GM12873 (cell line): ENCODE measurements around the gene SLC22A3.

Experiments used
- TF ChIP-seq, protein P1 (sequence below): IDR thresholded peaks from 2 replicates; pipeline ENCODE4 v1.5.1; 2012; ENCODE audit warnings: low read depth, mild to moderate bottlenecking, moderate library complexity, low read length, control low read depth; ENCODE audit not compliant: insufficient read depth; ENCODE audit errors: missing control alignments

SLC22A3 gene

DNA sequence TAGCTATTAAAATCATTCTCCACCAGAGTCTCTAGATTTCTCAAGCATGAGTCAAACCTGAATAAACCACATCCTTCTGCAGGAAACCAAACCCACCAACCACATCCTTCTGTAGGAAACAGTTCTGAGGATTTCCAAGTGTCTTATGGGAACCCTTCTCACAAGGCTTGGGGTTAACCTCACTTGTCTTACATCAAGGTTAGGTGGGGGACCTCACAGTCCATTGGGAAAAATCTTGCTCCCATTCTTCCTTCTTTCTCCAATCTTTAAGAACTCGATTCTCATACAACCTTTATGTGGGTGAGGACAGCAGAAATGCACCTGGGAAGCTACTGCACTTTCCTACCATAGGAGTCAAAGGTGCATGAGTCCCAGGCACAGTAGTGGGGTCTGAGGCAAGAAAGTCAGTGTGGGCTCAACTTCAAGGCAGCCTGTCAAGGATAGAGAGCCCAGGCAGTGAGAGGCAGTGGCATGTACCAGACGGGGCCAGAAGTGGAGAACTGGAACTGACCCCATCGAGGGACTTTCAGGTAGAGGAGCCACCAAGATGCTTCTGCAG, 114.5 kb downstream of the SLC22A3 start:
- TF ChIP-seq, protein P1, sequence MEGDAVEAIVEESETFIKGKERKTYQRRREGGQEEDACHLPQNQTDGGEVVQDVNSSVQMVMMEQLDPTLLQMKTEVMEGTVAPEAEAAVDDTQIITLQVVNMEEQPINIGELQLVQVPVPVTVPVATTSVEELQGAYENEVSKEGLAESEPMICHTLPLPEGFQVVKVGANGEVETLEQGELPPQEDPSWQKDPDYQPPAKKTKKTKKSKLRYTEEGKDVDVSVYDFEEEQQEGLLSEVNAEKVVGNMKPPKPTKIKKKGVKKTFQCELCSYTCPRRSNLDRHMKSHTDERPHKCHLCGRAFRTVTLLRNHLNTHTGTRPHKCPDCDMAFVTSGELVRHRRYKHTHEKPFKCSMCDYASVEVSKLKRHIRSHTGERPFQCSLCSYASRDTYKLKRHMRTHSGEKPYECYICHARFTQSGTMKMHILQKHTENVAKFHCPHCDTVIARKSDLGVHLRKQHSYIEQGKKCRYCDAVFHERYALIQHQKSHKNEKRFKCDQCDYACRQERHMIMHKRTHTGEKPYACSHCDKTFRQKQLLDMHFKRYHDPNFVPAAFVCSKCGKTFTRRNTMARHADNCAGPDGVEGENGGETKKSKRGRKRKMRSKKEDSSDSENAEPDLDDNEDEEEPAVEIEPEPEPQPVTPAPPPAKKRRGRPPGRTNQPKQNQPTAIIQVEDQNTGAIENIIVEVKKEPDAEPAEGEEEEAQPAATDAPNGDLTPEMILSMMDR: no peak

DNA sequence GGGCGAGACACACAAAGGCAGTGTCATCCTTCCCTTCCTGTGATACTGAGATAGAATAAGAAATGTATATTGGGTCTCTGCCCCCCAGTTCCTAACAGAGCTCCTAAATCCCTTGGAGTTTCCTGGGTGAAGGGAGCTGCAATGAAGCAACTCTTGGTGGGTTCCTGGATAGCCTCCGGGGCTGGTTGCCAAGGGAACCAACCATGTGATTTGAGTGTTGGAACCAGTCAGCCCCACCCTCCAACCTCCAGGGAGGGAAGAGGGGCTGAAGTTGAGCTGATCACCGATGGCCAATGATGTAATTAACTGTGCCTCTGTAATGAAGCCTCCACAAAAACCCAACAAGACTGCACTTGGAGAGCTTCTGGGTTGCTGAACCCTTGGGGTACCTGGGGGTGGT, 116.6 kb downstream of the SLC22A3 start:
- TF ChIP-seq, protein P1: no peak

DNA sequence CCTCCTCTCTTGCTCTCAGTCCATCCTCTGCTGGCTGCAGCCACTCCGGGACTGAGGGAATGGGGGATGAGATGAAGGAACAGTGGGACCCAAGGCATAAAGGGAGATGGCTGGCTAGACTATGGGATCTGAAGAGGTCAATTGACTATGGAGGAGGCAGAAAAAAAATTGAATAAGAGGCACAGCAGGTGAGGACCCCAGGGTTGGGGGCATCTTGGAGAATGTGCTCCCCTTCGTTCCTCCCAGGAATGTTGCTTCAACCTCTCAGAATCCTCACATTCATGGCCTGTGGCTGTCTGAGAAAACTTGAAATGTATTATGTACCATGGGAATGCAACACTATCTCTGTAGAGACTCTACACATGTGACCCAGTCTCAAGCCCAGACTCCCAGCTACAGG, 121.0 kb downstream of the SLC22A3 start:
- TF ChIP-seq, protein P1: no peak

DNA sequence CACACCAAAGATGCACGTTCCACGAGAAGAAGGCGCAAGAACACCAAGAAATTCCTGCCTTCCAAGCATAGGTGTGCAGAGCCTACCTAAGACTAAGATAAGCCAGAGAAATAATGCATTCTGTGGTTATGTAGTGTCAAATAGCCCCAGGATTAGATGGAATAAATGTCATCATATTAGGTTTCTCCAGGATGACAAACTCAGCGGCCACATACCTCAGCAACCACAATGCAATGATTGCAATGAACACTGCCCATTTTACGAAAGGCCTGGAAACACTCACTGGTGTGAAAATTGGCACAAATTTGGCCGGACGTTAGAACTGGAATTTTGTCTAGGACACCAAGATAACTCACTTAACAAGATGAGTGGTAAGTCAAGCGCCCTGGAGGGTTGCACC, 129.7 kb downstream of the SLC22A3 start:
- TF ChIP-seq, protein P1: no peak

DNA sequence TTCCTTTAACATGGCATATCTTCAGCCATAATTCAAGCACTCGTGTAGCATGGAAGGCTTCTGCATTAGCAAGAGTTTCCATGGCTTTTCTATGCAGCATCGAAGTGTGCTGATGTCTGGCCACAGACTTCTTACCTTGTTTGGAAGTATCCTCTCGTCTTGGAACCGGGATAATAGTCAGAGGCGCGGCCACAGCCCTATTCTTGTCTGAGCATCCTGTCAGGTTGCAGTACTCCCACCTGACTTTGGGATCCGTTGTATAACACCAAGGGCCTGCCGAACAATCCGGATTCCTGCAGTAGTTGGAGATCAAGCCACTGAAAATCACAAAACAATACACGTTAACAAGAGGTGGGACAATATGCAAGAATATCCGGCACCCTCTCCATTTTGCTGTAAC, 138.9 kb downstream of the SLC22A3 start:
- TF ChIP-seq, protein P1: no peak

DNA sequence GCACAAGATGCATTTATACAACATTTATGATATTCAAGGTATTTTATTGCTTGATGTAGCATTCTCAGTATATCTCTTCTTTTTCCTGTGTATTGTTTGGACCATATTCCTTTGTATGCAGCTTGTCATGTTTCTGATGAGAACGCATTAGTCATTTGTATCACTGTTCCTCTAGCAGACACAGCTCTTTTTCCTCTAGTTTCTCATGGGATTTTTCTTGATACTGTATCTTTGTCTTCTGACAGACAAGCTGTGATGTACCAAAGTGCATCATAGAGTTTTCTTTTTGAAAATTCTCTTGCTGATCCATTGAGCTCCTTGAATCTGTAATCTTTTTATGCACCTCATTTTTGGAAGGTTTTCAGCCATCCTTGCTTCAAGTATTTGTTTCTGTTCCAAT, 140.9 kb downstream of the SLC22A3 start:
- TF ChIP-seq, protein P1: no peak

DNA sequence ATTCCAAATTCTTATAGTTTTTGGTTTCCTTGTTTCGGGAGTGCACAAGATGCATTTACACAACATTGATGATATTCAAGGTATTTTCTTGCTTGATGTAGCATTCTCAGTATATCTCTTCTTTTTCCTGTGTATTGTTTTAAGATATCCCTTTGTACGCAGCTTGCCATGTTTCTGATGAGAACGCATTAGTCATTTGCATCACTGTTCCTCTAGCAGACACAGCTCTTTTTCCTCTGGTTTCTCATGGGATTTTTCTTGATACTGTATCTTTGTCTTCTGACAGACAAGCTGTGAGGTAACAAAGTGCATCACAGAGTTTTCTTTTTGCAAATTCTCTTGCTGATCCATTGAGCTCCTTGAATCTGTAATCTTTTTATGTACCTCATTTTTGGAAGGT, 146.4 kb downstream of the SLC22A3 start:
- TF ChIP-seq, protein P1: no peak
